Measurements from ENCODE around the gene SNTG2. TPM values are rescaled to one million over a fixed set of nuclear protein-coding genes. Genes with fewer than 3 reads are reported as not detected.

Gene SNTG2
- polyA plus RNA-seq, 3 donors = not detected

GRCh38 chr2:1060987-1061386 is 110.3 kb downstream of the SNTG2 start:
- TF ChIP-seq CTCF (IDR thresholded peaks at IDR 0.05) = no peak

GRCh38 chr2:1068241-1068640 is 117.6 kb downstream of the SNTG2 start:
- Histone ChIP-seq H3K27me3 (ENCODE audit: control insufficient read depth in 2 of 2, insufficient read depth in 2 of 2, low read length in 2 of 2) (no peaks in the 10 kb centered on the region), H3K9me3 (replicated peaks in 1 of 2; ENCODE audit: control insufficient read depth in 1 of 2, insufficient read depth in 1 of 2, low read length in 2 of 2) (peaks cover 0 to 5% of the 10 kb centered on the region in 2 donors), H3K79me2 (ENCODE audit: insufficient read depth, low read length) (no peaks in the 10 kb centered on the region), H3K4me1 (ENCODE audit: control insufficient read depth in 1 of 2, insufficient read depth in 2 of 2, low read length in 2 of 2) (no peaks in the 10 kb centered on the region), H3K27ac (ENCODE audit: low read depth in 1 of 2, low read length in 2 of 2) (no peak overlapping the region), H2AFZ (ENCODE audit: insufficient read depth, low read depth, low read length, poor library complexity, severe bottlenecking) (no peak overlapping the region), H3K36me3 (replicated peaks in 1 of 2; ENCODE audit: control insufficient read depth in 1 of 2, insufficient read depth in 2 of 2, low read length in 2 of 2) (no peaks in the 10 kb centered on the region), H4K20me1 (ENCODE audit: insufficient read depth, low read length) (no peaks in the 10 kb centered on the region), H3K4me2 (replicated peaks; ENCODE audit: extremely low read depth, low read length, poor library complexity, severe bottlenecking) (no peak overlapping the region), H3K9ac (ENCODE audit: insufficient read depth, low read length, poor library complexity, severe bottlenecking) (no peak overlapping the region), H3K4me3 (replicated peaks in 1 of 3; ENCODE audit: low read depth in 2 of 3, low read length in 3 of 3) (no peak overlapping the region)
- no peak overlapping the region for H3K4me3 Mint-ChIP-seq
- H3K36me3 Mint-ChIP-seq = no peaks in the 10 kb centered on the region
- no peak for DNase-seq
- no peak overlapping the region for H3K27ac Mint-ChIP-seq
- no peaks in the 10 kb centered on the region for H3K4me1 Mint-ChIP-seq
- intact Hi-C loops (cut with micrococcal nuclease) = no loop called here
- peaks cover 2 to 5% (median 3%) of the 10 kb centered on the region in 7 donors for H3K9me3 Mint-ChIP-seq
- TF ChIP-seq CTCF (IDR thresholded peaks at IDR 0.05) = no peak
- no CpG with 5 or more reads among the region's 8 CpGs for WGBS (ENCODE audit: insufficient coverage)
- H3K27me3 Mint-ChIP-seq (ENCODE audit: low read depth in 3 of 3) = peaks cover under 1 to 6% (median 4%) of the 10 kb centered on the region in 3 donors

More at GRCh38 chr2:1060987-1061386, 110.3 kb downstream of the SNTG2 start:
- 100% methylated on average over 5 of the region's 5 CpGs for WGBS (ENCODE audit: insufficient coverage)
- H3K79me2 ChIP-seq (ENCODE audit: insufficient read depth, low read length) = no peaks in the 10 kb centered on the region
- intact Hi-C loops (cut with micrococcal nuclease) = no loop called here
- H4K20me1 ChIP-seq (ENCODE audit: insufficient read depth, low read length) = no peaks in the 10 kb centered on the region
- no peaks in the 10 kb centered on the region for H3K4me1 ChIP-seq (ENCODE audit: control insufficient read depth in 1 of 2, insufficient read depth in 2 of 2, low read length in 2 of 2)
- peaks cover 3 to 10% (median 4%) of the 10 kb centered on the region in 3 donors for H3K27me3 Mint-ChIP-seq (ENCODE audit: low read depth in 3 of 3)
- no peak overlapping the region for H3K9ac ChIP-seq (ENCODE audit: insufficient read depth, low read length, poor library complexity, severe bottlenecking)
- H3K27me3 ChIP-seq (ENCODE audit: control insufficient read depth in 2 of 2, insufficient read depth in 2 of 2, low read length in 2 of 2) = no peaks in the 10 kb centered on the region
- peaks cover 0 to 4% (median 0%) of the 10 kb centered on the region in 7 donors for H3K9me3 Mint-ChIP-seq
- no peak overlapping the region for H2AFZ ChIP-seq (ENCODE audit: insufficient read depth, low read depth, low read length, poor library complexity, severe bottlenecking)
- no peaks in the 10 kb centered on the region for H3K4me1 Mint-ChIP-seq
- no peaks in the 10 kb centered on the region for H3K36me3 ChIP-seq (replicated peaks in 1 of 2; ENCODE audit: control insufficient read depth in 1 of 2, insufficient read depth in 2 of 2, low read length in 2 of 2)
- no peak overlapping the region for H3K4me3 Mint-ChIP-seq
- no peak for DNase-seq
- H3K4me2 ChIP-seq (replicated peaks; ENCODE audit: extremely low read depth, low read length, poor library complexity, severe bottlenecking) = no peak overlapping the region
- H3K9me3 ChIP-seq (replicated peaks in 1 of 2; ENCODE audit: control insufficient read depth in 1 of 2, insufficient read depth in 1 of 2, low read length in 2 of 2) = peaks cover 0 to 3% of the 10 kb centered on the region in 2 donors
- H3K27ac Mint-ChIP-seq = peak overlapping the region in 1 of 7 donors; percentile 8
- no peak overlapping the region for H3K27ac ChIP-seq (ENCODE audit: low read depth in 1 of 2, low read length in 2 of 2)
- no peaks in the 10 kb centered on the region for H3K36me3 Mint-ChIP-seq
- no peak overlapping the region for H3K4me3 ChIP-seq (replicated peaks in 1 of 3; ENCODE audit: low read depth in 2 of 3, low read length in 3 of 3)

Measured in CD14-positive monocyte (primary cell).